WTC11 (cell line): ENCODE measurements around the gene ARHGAP22. TPM values are rescaled to one million over a fixed set of nuclear protein-coding genes. Genes with fewer than 3 reads are reported as not detected.

ENCODE experiments used
- ATAC-seq: fragments of 200-7000 bp; cut with Tn5 transposase; 2 replicates; pipeline ENCODE4 v1.10.0; 2021; ENCODE audit warnings: mild to moderate bottlenecking, moderate library complexity
- CTCF ChIA-PET: fragments of 300-600 bp; sonication (Branson Sonifier 250); formaldehyde crosslinking; loops from one replicate; lab custom pipeline; 2021; ENCODE audit warnings: antibody characterized with exemption; lab: Charles Lee
- POLR2A ChIA-PET: fragments of 350-600 bp; sonication (Branson Sonifier 250); formaldehyde crosslinking; loops from one replicate; lab custom pipeline; 2021; ENCODE audit warnings: antibody characterized with exemption; lab: Charles Lee
- DNase-seq: peaks from one replicate; pipeline ENCODE4 v3.0.0; 2021; ENCODE audit warnings: low spot score
- H3K27ac Mint-ChIP-seq: 2 replicates; pipeline ENCODE4 v1.8.0; 2021; ENCODE audit warnings: mixed read lengths
- H3K27me3 Mint-ChIP-seq: 2 replicates; pipeline ENCODE4 v1.8.0; 2021; ENCODE audit warnings: low read depth, mild to moderate bottlenecking, moderate library complexity, mixed read lengths
- H3K36me3 Mint-ChIP-seq: 2 replicates; pipeline ENCODE4 v1.8.0; 2021; ENCODE audit warnings: mixed read lengths
- H3K4me1 Mint-ChIP-seq: 2 replicates; pipeline ENCODE4 v1.8.0; 2022; ENCODE audit warnings: mixed read lengths
- H3K4me3 Mint-ChIP-seq: 2 replicates; pipeline ENCODE4 v1.8.0; 2021; ENCODE audit warnings: mild to moderate bottlenecking, moderate library complexity, mixed read lengths
- H3K9me3 Mint-ChIP-seq: 2 replicates; pipeline ENCODE4 v1.8.0; 2021; ENCODE audit warnings: mixed read lengths
- CREB1 ChIP-seq: sonication (generic); formaldehyde crosslinking; IDR thresholded peaks from 2 replicates; pipeline ENCODE4 v1.8.0; 2023; ENCODE audit warnings: mild to moderate bottlenecking, missing genetic modification reagents
- JUN ChIP-seq: sonication (generic); formaldehyde crosslinking; IDR thresholded peaks from 2 replicates; pipeline ENCODE4 v1.8.0; 2023; ENCODE audit warnings: mild to moderate bottlenecking, missing genetic modification reagents
- NFYB ChIP-seq: sonication (generic); formaldehyde crosslinking; conservative IDR thresholded peaks from 2 replicates; pipeline ENCODE4 v1.8.0; 2022; ENCODE audit warnings: low read depth, missing genetic modification reagents
- RELA ChIP-seq: sonication (generic); formaldehyde crosslinking; IDR thresholded peaks from 2 replicates; pipeline ENCODE4 v1.8.1; 2022; ENCODE audit warnings: missing genetic modification reagents, mild to moderate bottlenecking, borderline replicate concordance
- TEAD1 ChIP-seq: sonication (generic); formaldehyde crosslinking; IDR thresholded peaks from 2 replicates; pipeline ENCODE4 v1.8.0; 2022; ENCODE audit warnings: mild to moderate bottlenecking, missing genetic modification reagents
- ZNF121 ChIP-seq: sonication (generic); formaldehyde crosslinking; IDR thresholded peaks from 2 replicates; pipeline ENCODE4 v1.8.0; 2023; ENCODE audit warnings: missing genetic modification reagents
- ZNF263 ChIP-seq: sonication (generic); formaldehyde crosslinking; IDR thresholded peaks from 2 replicates; pipeline ENCODE4 v1.8.1; 2022; ENCODE audit warnings: low read depth, mild to moderate bottlenecking, moderate library complexity, missing genetic modification reagents
- ZNF416 ChIP-seq: fragments of 250-450 bp; sonication (Bioruptor Pico); IDR thresholded peaks from 2 replicates; pipeline ENCODE4 v1.9.0; 2021; ENCODE audit warnings: mild to moderate bottlenecking, inconsistent platforms
- total RNA-seq: library from RNA; stranded (reverse); gene quantifications from 3 replicates; pipeline ENCODE4 v1.2.3, GENCODE V29; 2021
- TF ChIP-seq, protein P1 (sequence below): sonication (generic); formaldehyde crosslinking; IDR thresholded peaks from 2 replicates; pipeline ENCODE4 v1.8.1; 2022; ENCODE audit warnings: mild to moderate bottlenecking, moderate library complexity, missing genetic modification reagents
- TF ChIP-seq, protein P2 (sequence below): sonication (generic); formaldehyde crosslinking; IDR thresholded peaks from 2 replicates; pipeline ENCODE4 v1.8.0; 2022; ENCODE audit warnings: mild to moderate bottlenecking, missing genetic modification reagents
- TF ChIP-seq, protein P3 (sequence below): sonication (generic); formaldehyde crosslinking; IDR thresholded peaks from 2 replicates; pipeline ENCODE4 v1.8.1; 2022; ENCODE audit warnings: missing genetic modification reagents, borderline replicate concordance
- TF ChIP-seq, protein P4 (sequence below): sonication (generic); formaldehyde crosslinking; IDR thresholded peaks from 2 replicates; pipeline ENCODE4 v1.8.1; 2022; ENCODE audit warnings: low read depth, mild to moderate bottlenecking, moderate library complexity, missing genetic modification reagents, borderline replicate concordance
- TF ChIP-seq, protein P5 (sequence below): fragments of 250-450 bp; sonication (Bioruptor Pico); IDR thresholded peaks from 2 replicates; pipeline ENCODE4 v1.9.0; 2021; ENCODE audit warnings: mild to moderate bottlenecking, borderline replicate concordance

The ARHGAP22 gene
- total RNA-seq, 1 experiment from 2014 or later, result 8.6 TPM

DNA sequence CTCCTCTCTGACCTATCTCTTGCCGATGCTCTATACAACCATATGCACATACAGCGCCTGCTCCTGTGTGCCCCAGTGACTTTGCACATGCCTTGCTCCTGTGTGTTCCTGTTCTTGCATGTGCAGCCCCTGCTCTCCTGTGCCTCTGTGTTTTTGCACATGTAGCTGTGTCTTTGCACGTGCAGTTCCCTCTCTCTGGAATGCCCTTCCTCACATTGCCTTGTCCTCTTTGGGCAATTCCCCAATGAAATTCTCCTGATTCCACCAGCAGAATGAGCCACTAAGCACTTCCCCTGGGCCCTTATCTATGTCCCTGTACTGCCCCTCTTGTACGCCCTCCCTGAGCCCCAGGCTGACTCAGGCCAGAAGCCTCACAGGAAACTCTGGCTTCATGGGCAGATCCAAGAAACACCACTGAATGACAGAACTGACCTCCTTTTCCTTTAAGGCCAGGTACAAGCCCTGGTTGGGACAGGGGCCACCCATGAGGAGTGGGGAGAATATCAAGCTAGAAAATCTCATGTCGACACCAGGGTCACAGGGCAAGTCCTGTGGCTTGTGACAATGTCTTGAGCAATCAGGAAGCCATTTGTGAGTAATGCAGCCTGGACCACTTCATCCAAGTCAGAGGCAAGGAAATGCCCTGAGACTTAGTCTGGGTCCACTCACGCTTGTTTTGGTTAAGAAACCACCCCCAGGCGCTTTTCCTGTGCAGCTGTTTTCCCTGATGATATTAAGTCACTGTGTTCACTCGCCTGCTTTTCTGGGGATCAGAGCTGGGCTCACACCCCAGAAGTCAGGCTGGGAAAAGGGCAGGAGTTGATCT, 1.9 kb upstream of the ARHGAP22 start:
- Mint-ChIP-seq H3K27me3 (peaks cover 38% of the 10 kb centered on the region), H3K4me3 (no peak overlapping the region), H3K36me3 (no peaks in the 10 kb centered on the region), H3K4me1 (peaks cover 25% of the 10 kb centered on the region), H3K9me3 (no peaks in the 10 kb centered on the region), H3K27ac (no peak overlapping the region)
- DNase-seq (no peak), ATAC-seq (no peak)
- TF ChIP-seq, protein P1, sequence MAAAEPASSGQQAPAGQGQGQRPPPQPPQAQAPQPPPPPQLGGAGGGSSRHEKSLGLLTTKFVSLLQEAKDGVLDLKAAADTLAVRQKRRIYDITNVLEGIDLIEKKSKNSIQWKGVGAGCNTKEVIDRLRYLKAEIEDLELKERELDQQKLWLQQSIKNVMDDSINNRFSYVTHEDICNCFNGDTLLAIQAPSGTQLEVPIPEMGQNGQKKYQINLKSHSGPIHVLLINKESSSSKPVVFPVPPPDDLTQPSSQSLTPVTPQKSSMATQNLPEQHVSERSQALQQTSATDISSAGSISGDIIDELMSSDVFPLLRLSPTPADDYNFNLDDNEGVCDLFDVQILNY (CRISPR knock-in tag), result no peak
- no peak for TF ChIP-seq RELA (CRISPR knock-in tag)
- TF ChIP-seq, protein P2, sequence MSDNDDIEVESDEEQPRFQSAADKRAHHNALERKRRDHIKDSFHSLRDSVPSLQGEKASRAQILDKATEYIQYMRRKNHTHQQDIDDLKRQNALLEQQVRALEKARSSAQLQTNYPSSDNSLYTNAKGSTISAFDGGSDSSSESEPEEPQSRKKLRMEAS, result no peak
- no peak for TF ChIP-seq NFYB (CRISPR knock-in tag)
- TF ChIP-seq ZNF121, result no peak
- TF ChIP-seq TEAD1 (CRISPR knock-in tag), result no peak
- TF ChIP-seq, protein P3, sequence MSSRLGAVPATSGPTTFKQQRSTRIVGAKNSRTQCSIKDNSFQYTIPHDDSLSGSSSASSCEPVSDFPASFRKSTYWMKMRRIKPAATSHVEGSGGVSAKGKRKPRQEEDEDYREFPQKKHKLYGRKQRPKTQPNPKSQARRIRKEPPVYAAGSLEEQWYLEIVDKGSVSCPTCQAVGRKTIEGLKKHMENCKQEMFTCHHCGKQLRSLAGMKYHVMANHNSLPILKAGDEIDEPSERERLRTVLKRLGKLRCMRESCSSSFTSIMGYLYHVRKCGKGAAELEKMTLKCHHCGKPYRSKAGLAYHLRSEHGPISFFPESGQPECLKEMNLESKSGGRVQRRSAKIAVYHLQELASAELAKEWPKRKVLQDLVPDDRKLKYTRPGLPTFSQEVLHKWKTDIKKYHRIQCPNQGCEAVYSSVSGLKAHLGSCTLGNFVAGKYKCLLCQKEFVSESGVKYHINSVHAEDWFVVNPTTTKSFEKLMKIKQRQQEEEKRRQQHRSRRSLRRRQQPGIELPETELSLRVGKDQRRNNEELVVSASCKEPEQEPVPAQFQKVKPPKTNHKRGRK (CRISPR knock-in tag), result no peak
- no peak for TF ChIP-seq ZNF416 (CRISPR knock-in tag)
- ChIA-PET CTCF (interaction anchor here (1.1 to 4.8 kb wide), 14 partner anchors 7 to 162 kb away, joined by 3 to 102 read pairs (median 15); no protein-coding TSS in a partner anchor), POLR2A (no interaction called here)

DNA sequence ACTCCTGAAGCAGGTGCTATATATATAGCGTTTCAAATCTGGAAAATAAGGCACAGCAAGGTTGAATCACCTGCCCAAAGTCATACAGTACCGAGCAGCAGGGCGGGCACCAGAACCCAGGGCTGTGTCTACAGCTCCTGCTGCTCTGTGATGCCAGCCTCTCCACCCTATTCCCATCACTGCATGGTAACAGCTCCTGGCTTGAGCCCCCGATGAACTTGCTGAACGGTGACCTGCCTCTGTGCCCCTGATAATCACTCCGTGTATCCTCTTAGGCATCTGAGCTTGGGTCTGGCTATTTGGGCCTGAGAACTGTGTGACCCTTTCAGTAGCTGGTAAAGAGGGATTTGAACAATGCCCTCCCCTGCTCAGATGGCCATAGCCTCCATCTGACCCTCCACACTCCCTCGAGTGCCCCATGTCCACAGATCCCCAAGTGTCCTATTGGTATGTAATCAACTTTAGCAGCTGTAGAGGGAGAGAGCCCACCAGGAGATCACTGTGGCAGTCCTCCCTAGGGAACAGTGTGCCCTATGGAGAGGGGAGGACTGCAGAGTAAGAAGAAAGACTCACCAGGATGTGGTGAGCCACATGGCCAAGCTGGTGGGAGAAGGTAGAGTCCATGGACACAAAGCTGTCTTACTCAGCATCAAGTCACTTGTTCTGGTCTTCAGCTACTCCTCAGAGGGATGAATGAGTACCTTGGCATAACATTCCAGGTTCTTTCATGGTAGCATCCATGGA, 1.1 kb upstream of the ARHGAP22 start:
- CTCF ChIA-PET, result interaction anchor here (0.6 to 4.8 kb wide), 10 partner anchors 9 to 161 kb away, joined by 3 to 102 read pairs (median 3); no protein-coding TSS in a partner anchor
- peaks cover 35% of the 10 kb centered on the region for H3K27me3 Mint-ChIP-seq
- peaks cover 25% of the 10 kb centered on the region for H3K4me1 Mint-ChIP-seq
- 0 out of 2 replicates have a peak, but pooled peaks have one; percentile 23 for TF ChIP-seq ZNF263 (CRISPR knock-in tag)
- TF ChIP-seq RELA (CRISPR knock-in tag), result no peak
- H3K4me3 Mint-ChIP-seq, result no peak overlapping the region
- DNase-seq (no peak), ATAC-seq (no peak)
- POLR2A ChIA-PET, result no interaction called here
- no peak overlapping the region for H3K27ac Mint-ChIP-seq
- H3K9me3 Mint-ChIP-seq, result no peaks in the 10 kb centered on the region
- no peaks in the 10 kb centered on the region for H3K36me3 Mint-ChIP-seq

DNA sequence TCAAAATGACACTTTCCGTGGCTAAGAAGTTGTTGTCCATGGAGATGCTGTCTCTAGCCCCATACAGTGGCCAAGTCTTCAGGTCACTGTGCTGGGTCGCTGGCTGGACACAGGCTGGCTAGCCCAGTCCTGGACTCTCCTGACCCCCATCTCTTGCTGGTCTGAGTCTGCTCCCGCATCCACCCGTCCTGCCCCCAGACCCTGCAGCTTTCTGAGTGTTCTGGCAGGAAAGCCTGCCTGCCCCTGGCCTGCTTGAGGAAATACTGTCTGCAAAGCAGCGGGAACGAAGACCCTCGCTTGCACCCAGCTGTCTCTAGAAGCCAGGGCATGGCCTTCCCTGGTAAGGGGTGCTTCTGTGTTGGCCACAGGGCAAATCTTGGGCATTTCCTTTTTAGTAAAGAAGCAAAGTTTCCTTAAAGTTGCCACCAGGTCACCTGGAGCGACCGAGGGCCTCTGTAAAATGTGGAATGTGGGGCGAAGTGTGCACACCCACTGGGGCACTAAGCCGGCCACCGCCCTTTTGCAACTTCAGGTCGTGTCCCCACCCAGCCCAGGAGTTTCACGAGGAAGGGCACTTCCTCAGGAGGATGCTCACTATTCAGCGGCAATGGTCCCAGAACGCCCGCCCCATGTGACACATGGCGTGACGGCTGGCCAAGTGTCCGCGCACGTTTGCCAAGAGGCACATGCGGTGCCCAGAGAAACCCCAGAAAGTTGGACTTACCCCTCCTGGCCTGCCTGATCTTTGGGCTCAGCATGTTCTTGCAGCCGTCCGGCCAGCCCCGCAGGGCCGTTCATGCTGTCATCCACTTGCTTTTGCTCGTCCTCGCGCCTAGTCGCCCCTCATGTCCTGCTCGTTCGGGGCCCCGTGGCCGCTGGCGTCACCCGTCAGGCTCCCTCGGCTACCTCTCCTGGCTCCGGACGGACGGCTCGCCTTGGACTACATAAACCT, 558 bp downstream of the ARHGAP22 start:
- peaks cover 25% of the 10 kb centered on the region for H3K4me1 Mint-ChIP-seq
- DNase-seq (no peak), ATAC-seq (peak; percentile 2; the same call in 1 of the 2 replicates)
- TF ChIP-seq NFYB (CRISPR knock-in tag), result no peak
- TF ChIP-seq CREB1 (CRISPR knock-in tag), result no peak
- TF ChIP-seq, protein P2, result peak; percentile 80
- TF ChIP-seq, protein P4, sequence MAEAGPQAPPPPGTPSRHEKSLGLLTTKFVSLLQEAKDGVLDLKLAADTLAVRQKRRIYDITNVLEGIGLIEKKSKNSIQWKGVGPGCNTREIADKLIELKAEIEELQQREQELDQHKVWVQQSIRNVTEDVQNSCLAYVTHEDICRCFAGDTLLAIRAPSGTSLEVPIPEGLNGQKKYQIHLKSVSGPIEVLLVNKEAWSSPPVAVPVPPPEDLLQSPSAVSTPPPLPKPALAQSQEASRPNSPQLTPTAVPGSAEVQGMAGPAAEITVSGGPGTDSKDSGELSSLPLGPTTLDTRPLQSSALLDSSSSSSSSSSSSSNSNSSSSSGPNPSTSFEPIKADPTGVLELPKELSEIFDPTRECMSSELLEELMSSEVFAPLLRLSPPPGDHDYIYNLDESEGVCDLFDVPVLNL (CRISPR knock-in tag), result no peak
- TF ChIP-seq, protein P5, sequence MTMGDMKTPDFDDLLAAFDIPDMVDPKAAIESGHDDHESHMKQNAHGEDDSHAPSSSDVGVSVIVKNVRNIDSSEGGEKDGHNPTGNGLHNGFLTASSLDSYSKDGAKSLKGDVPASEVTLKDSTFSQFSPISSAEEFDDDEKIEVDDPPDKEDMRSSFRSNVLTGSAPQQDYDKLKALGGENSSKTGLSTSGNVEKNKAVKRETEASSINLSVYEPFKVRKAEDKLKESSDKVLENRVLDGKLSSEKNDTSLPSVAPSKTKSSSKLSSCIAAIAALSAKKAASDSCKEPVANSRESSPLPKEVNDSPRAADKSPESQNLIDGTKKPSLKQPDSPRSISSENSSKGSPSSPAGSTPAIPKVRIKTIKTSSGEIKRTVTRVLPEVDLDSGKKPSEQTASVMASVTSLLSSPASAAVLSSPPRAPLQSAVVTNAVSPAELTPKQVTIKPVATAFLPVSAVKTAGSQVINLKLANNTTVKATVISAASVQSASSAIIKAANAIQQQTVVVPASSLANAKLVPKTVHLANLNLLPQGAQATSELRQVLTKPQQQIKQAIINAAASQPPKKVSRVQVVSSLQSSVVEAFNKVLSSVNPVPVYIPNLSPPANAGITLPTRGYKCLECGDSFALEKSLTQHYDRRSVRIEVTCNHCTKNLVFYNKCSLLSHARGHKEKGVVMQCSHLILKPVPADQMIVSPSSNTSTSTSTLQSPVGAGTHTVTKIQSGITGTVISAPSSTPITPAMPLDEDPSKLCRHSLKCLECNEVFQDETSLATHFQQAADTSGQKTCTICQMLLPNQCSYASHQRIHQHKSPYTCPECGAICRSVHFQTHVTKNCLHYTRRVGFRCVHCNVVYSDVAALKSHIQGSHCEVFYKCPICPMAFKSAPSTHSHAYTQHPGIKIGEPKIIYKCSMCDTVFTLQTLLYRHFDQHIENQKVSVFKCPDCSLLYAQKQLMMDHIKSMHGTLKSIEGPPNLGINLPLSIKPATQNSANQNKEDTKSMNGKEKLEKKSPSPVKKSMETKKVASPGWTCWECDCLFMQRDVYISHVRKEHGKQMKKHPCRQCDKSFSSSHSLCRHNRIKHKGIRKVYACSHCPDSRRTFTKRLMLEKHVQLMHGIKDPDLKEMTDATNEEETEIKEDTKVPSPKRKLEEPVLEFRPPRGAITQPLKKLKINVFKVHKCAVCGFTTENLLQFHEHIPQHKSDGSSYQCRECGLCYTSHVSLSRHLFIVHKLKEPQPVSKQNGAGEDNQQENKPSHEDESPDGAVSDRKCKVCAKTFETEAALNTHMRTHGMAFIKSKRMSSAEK, result no peak
- no peak for TF ChIP-seq JUN (CRISPR knock-in tag)
- H3K36me3 Mint-ChIP-seq, result no peaks in the 10 kb centered on the region
- peak overlapping the region; percentile 66 for H3K4me3 Mint-ChIP-seq
- H3K9me3 Mint-ChIP-seq, result no peaks in the 10 kb centered on the region
- ChIA-PET CTCF (interaction anchor here (0.6 to 4.8 kb wide), 11 partner anchors 9 to 160 kb away, joined by 3 to 102 read pairs (median 4); no protein-coding TSS in a partner anchor), POLR2A (no interaction called here)
- no peak overlapping the region for H3K27ac Mint-ChIP-seq
- H3K27me3 Mint-ChIP-seq, result peaks cover 34% of the 10 kb centered on the region
